HG02798 (cell line): Measurements from ENCODE around the gene KDM6B.
"Not testable (repeated sequence)": the region's sequence is repeated elsewhere in the genome, so short reads cannot be mapped to it uniquely, and the experiment has no call there.

Experiments used
- ATAC-seq: cut with Tn5 transposase; IDR thresholded peaks from one replicate; pipeline ENCODE4 v1.9.1; 2021; ENCODE audit warnings: mild to moderate bottlenecking; ENCODE audit not compliant: unreplicated experiment, poor library complexity

Gene KDM6B

GRCh38 chr17:7833795-7834541 is at the start of gene KDM6B:
Gene KDM6B (plus strand): TSS chr17:7834217. CDS start chr17:7845555, 11,338 bp downstream.
- peak; percentile 47 for ATAC-seq

- no peak for ATAC-seq
Observed at GRCh38 chr17:7786866-7787265, 47.2 kb upstream of the KDM6B start.

GRCh38 chr17:7789131-7789530 is 44.9 kb upstream of the KDM6B start:
- ATAC-seq = no peak

- ATAC-seq = no peak
Observed at GRCh38 chr17:7790150-7790549, 43.9 kb upstream of the KDM6B start.

- no peak for ATAC-seq
Observed at GRCh38 chr17:7792611-7793010, 41.4 kb upstream of the KDM6B start.

GRCh38 chr17:7794075-7794663 is 39.8 kb upstream of the KDM6B start:
- ATAC-seq = no peak

- no peak for ATAC-seq
Observed at GRCh38 chr17:7797976-7798375, 36.0 kb upstream of the KDM6B start.

- ATAC-seq = no peak
Observed at GRCh38 chr17:7798839-7799238, 35.2 kb upstream of the KDM6B start.

GRCh38 chr17:7803981-7804380 is 30.0 kb upstream of the KDM6B start:
- ATAC-seq = no peak

- no peak for ATAC-seq
Observed at GRCh38 chr17:7806587-7806986, 27.4 kb upstream of the KDM6B start.

GRCh38 chr17:7807206-7807605 is 26.8 kb upstream of the KDM6B start:
- no peak for ATAC-seq

GRCh38 chr17:7809086-7809790 is 24.8 kb upstream of the KDM6B start:
- ATAC-seq = no peak

- not testable (repeated sequence) for ATAC-seq
Observed at GRCh38 chr17:7809791-7810343, 24.1 kb upstream of the KDM6B start.

- ATAC-seq = no peak
Observed at GRCh38 chr17:7811251-7811650, 22.8 kb upstream of the KDM6B start.

- no peak for ATAC-seq
Observed at GRCh38 chr17:7814969-7815368, 19.0 kb upstream of the KDM6B start.

- ATAC-seq = no peak
Observed at GRCh38 chr17:7816926-7817642, 16.9 kb upstream of the KDM6B start.

- ATAC-seq = no peak
Observed at GRCh38 chr17:7817643-7817964, 16.4 kb upstream of the KDM6B start.

- ATAC-seq = no peak
Observed at GRCh38 chr17:7818026-7818425, 16.0 kb upstream of the KDM6B start.

GRCh38 chr17:7818746-7819645 is 15.0 kb upstream of the KDM6B start:
- ATAC-seq = no peak

- no peak for ATAC-seq
Observed at GRCh38 chr17:7820231-7820630, 13.8 kb upstream of the KDM6B start.
